Psoas muscle (tissue), 8 donors: ENCODE data around the gene HACL1. TPM values are rescaled to one million over a fixed set of nuclear protein-coding genes. Genes with fewer than 3 reads are reported as not detected.

Source experiments
- ATAC-seq, 4 donors: fragments of 200-7000 bp; cut with Tn5 transposase; one replicate each; pipeline ENCODE4 v1.9.1; 2020; ENCODE audit warnings: moderate library complexity in 3 of 4, mild to moderate bottlenecking in 2 of 4
- DNase-seq, 2 donors: peaks; one replicate each; pipeline ENCODE4 v3.0.0-alpha.2; 2020
- H3K27ac ChIP-seq: fragments of 200-600 bp; one replicate; pipeline ENCODE4 v1.8.0; 2022
- H3K27me3 ChIP-seq, 3 donors: fragments of 200-600 bp in 1 of 3; one replicate each; pipeline versions ENCODE4 v1.6.1 to v1.8.0; 2013 to 2022; ENCODE audit warnings: low read length in 2 of 3, mild to moderate bottlenecking in 2 of 3, moderate library complexity in 1 of 3; ENCODE audit not compliant: insufficient read depth in 3 of 3
- H3K36me3 ChIP-seq, 2 donors: fragments of 200-600 bp in 1 of 2; one replicate each; pipeline versions ENCODE4 v1.6.1 to v1.8.0; 2013 to 2022; ENCODE audit warnings: low read depth in 1 of 2, mild to moderate bottlenecking in 1 of 2, moderate library complexity in 1 of 2; ENCODE audit not compliant: insufficient read depth in 1 of 2
- H3K4me1 ChIP-seq: fragments of 200-600 bp; one replicate; pipeline ENCODE4 v1.8.0; 2022
- H3K4me3 ChIP-seq: fragments of 200-600 bp; one replicate; pipeline ENCODE4 v1.8.0; 2022; ENCODE audit warnings: mild to moderate bottlenecking
- H3K9me3 ChIP-seq: fragments of 200-600 bp; one replicate; pipeline ENCODE4 v1.8.0; 2022
- WGBS, 3 donors: extraction: QIAGEN DNeasy Blood & Tissue Kit; methylation state at CpG; one replicate each; pipeline versions ENCODE4 v1.1.6 to v1.1.7; 2013; 5-methylcytosine and 5-hydroxymethylcytosine counted together
- intact Hi-C, 2 donors: fragments of 100-400 bp; cut with DNase I; formaldehyde crosslinking; loops; one replicate each; pipeline versions ENCODE4 v1.11.0 to v1.14.2; 2022
- polyA plus RNA-seq, 3 donors: library from polyadenylated mRNA; stranded (reverse); fragments of 200-250 nt; gene quantifications; one replicate each; pipeline ENCODE4 v1.2.3, GENCODE V29; 2013
- total RNA-seq, 4 donors: library from RNA; stranded (reverse); fragmentation: NEBNext Ultra II Directional in 2 of 4; extraction: Animal tissue kit (Norgen Biotek cat#: 25700) in 2 of 4; gene quantifications; one replicate each; pipeline versions ENCODE4 v1.2.1 to v1.2.4, GENCODE V29; 2021 to 2023
- TF ChIP-seq, protein P1 (sequence below): fragments of 200-600 bp; IDR thresholded peaks from one replicate; pipeline ENCODE4 v1.8.0; 2022; ENCODE audit warnings: antibody characterized with exemption
- donor health status: healthy with polysubstance abuse.
- donor health status: DM: no; HTN: no; CAD: no; lungs with moderate emphysema.
- donor health status: Bipolar disorder and iron deficiency.
- donor health status: healthy.
- donor health status: DM: yes; HTN: yes; CAD: no.
- donor health status: DM: no; HTN: no; CAD: no.
- donor health status: DM: no; HTN: no; CAD: no.
- donor health status: DM: yes; HTN: yes; CAD: no.

The HACL1 gene
- total and polyA plus RNA-seq, 7 donors: 8.2 to 20.2 (median 17.5) TPM

DNA sequence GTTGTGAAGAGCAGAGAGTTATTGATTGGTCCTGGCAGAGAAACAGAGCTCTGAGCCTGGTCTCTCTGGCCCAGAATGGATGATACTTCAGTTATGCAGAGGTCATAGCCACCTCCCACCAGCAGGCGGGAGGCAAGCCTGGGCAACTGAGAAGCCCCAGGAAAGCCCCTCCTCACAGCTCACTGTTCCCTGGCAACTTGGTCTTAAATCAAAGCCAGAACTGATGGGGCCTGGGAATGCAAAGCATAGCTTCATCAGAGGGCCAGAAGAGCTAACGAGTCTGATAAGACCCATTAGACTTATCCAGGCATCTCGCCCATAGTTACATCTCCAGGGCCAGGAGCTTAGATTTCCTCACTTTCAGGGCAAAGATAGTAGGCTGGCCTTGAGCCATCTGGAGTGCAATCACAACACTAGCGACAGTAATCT lies 74.3 kb downstream of the HACL1 start:
- H3K36me3 ChIP-seq: no peaks in the 10 kb centered on the region
- WGBS, 3 donors: 58 to 64% (median 62%) methylated on average over 4 of the region's 4 CpGs
- ATAC-seq: no peak
- no peaks in the 10 kb centered on the region for H3K9me3 ChIP-seq
- H3K4me1 ChIP-seq: peaks cover 26% of the 10 kb centered on the region
- no peak overlapping the region for H3K4me3 ChIP-seq
- DNase-seq: no peak
- no peaks in the 10 kb centered on the region for H3K27me3 ChIP-seq
- H3K27ac ChIP-seq: no peak overlapping the region
- intact Hi-C loops: no loop called here
- TF ChIP-seq, protein P1, sequence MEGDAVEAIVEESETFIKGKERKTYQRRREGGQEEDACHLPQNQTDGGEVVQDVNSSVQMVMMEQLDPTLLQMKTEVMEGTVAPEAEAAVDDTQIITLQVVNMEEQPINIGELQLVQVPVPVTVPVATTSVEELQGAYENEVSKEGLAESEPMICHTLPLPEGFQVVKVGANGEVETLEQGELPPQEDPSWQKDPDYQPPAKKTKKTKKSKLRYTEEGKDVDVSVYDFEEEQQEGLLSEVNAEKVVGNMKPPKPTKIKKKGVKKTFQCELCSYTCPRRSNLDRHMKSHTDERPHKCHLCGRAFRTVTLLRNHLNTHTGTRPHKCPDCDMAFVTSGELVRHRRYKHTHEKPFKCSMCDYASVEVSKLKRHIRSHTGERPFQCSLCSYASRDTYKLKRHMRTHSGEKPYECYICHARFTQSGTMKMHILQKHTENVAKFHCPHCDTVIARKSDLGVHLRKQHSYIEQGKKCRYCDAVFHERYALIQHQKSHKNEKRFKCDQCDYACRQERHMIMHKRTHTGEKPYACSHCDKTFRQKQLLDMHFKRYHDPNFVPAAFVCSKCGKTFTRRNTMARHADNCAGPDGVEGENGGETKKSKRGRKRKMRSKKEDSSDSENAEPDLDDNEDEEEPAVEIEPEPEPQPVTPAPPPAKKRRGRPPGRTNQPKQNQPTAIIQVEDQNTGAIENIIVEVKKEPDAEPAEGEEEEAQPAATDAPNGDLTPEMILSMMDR: no peak

DNA sequence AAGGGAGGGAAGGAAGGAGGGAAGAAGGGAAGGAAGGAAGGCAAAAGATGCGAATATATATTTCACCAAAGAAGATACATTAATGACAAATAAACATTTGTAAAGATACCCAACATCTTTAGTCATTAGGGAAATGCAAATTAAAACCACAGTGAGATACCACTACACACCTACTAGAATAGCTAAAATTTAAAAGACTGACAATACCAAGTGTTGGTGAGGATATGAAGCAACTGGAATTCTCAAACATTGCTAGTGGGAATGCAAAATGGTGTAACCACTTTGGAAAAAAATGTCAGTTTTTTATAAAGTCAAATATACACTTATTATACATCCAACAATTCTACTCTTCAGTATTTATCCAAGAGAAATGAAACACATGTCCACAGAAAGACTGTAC lies 75.6 kb downstream of the HACL1 start:
- TF ChIP-seq, protein P1: no peak
- intact Hi-C loops: no loop called here
- Histone ChIP-seq H3K27ac (no peak overlapping the region), H3K4me3 (no peak overlapping the region), H3K4me1 (peaks cover 35% of the 10 kb centered on the region), H3K27me3 (no peaks in the 10 kb centered on the region), H3K36me3 (no peaks in the 10 kb centered on the region), H3K9me3 (no peaks in the 10 kb centered on the region)
- no peak for DNase-seq
- no peak for ATAC-seq
- WGBS, 3 donors: 87 to 100% (median 88%) methylated on average over 1 of the region's 1 CpG

DNA sequence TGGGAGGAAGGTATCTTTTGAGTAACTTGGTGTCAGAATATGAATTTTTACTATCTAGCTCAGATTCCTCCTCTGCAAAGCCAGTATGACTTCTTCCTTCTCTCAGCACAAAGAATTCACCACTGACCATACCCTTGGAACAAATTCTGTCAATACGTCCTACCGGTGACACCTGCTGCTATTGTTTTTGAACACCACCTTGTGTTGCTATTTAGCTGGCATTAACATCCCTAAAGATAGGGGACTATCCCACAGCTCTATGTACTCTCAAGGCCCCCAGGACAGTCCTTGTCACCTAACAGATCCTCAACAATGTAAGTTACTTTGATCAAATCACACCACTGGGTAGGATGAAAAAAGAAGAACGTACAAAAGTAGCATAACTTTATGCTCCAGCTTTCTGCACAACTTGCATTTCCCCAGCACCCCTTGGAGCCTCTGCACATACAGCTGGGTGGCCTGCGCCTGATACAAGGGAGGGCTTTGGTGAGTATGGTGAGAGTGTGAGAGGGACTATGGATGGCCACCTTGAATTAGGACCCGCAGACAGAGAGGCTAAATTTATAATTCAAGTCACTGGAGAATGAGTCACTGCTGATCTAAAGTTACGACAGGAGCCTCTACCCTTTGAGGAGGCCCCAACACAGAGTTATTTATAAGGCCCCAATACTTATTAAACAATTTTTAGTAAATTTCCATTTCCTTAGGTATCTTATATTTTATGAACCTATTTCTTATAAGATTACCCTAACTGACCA lies 77.5 kb downstream of the HACL1 start:
- Histone ChIP-seq H3K27me3 (no peaks in the 10 kb centered on the region), H3K4me1 (peaks cover 50% of the 10 kb centered on the region), H3K9me3 (no peaks in the 10 kb centered on the region), H3K36me3 (no peaks in the 10 kb centered on the region), H3K4me3 (no peak overlapping the region), H3K27ac (peak overlapping the region; percentile 99)
- intact Hi-C loops: loop anchor here in 1 of 2 donors (5.0 kb wide), 1 partner anchor 33 kb away; no protein-coding TSS in a partner anchor
- no peak for DNase-seq
- ATAC-seq: peak; percentile 57 to 69 (median 66)
- TF ChIP-seq, protein P1: no peak
- 51 to 61% (median 54%) methylated on average over 6 of the region's 6 CpGs for WGBS, 3 donors

DNA sequence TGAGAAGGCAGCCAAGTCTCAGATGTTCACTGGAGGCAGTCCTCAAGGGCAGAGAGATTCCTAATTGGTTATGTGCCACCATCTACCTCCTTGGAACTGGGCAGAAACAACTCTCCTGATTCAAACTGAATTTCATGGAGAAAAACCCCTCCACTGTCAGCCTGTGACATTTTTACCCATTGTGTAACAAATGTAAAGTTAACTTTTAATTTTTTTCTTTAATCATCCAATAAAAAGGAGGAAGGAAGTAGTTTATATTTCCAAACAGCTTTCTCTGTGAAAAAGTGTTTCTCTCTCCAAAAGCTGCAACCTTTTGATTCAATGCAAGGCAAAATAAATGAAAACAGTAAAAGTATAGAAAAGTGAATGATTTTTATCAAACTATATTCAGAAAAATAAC lies 79.4 kb downstream of the HACL1 start:
- DNase-seq: no peak
- H3K4me1 ChIP-seq: peaks cover 53% of the 10 kb centered on the region
- H3K27me3 ChIP-seq: no peaks in the 10 kb centered on the region
- peak overlapping the region; percentile 61 for H3K4me3 ChIP-seq
- no peaks in the 10 kb centered on the region for H3K36me3 ChIP-seq
- H3K9me3 ChIP-seq: no peaks in the 10 kb centered on the region
- intact Hi-C loops: loop anchor here in 1 of 2 donors (5.0 kb wide), 1 partner anchor 35 kb away; no protein-coding TSS in a partner anchor
- H3K27ac ChIP-seq: peak overlapping the region; percentile 99
- peak in 1 of 4 donors; percentile 39 for ATAC-seq
- TF ChIP-seq, protein P1: no peak
